ENCODE results near the gene COL5A1.

COL5A1 gene

GRCh38 chr9:134625361-134626068 is 16.1 kb upstream of the COL5A1 start:
- no peak for DNase-seq (ENCODE audit: low read depth in 3 of 3)

GRCh38 chr9:134626069-134626423 is 15.6 kb upstream of the COL5A1 start:
- no peak for DNase-seq (ENCODE audit: low read depth in 3 of 3)

- no peak for DNase-seq (ENCODE audit: low read depth in 3 of 3)
Observed at GRCh38 chr9:134626571-134627416, 14.8 kb upstream of the COL5A1 start.

GRCh38 chr9:134627417-134628353 is 13.9 kb upstream of the COL5A1 start:
- DNase-seq (ENCODE audit: low read depth in 3 of 3) = no peak

GRCh38 chr9:134628354-134628736 is 13.3 kb upstream of the COL5A1 start:
- DNase-seq (ENCODE audit: low read depth in 3 of 3) = no peak

- DNase-seq (ENCODE audit: low read depth in 3 of 3) = no peak
Observed at GRCh38 chr9:134629061-134629585, 12.5 kb upstream of the COL5A1 start.

- DNase-seq (ENCODE audit: low read depth in 3 of 3) = no peak
Observed at GRCh38 chr9:134629586-134630392, 11.8 kb upstream of the COL5A1 start.

- DNase-seq (ENCODE audit: low read depth in 3 of 3) = no peak
Observed at GRCh38 chr9:134630393-134630790, 11.2 kb upstream of the COL5A1 start.

GRCh38 chr9:134630861-134631260 is 10.7 kb upstream of the COL5A1 start:
- DNase-seq (ENCODE audit: low read depth in 3 of 3) = no peak

GRCh38 chr9:134631881-134632280 is 9.7 kb upstream of the COL5A1 start:
- no peak for DNase-seq (ENCODE audit: low read depth in 3 of 3)

GRCh38 chr9:134632329-134632728 is 9.3 kb upstream of the COL5A1 start:
- no peak for DNase-seq (ENCODE audit: low read depth in 3 of 3)

- DNase-seq (ENCODE audit: low read depth in 3 of 3) = no peak
Observed at GRCh38 chr9:134633362-134634142, 8.1 kb upstream of the COL5A1 start.

GRCh38 chr9:134634176-134634575 is 7.4 kb upstream of the COL5A1 start:
- DNase-seq (ENCODE audit: low read depth in 3 of 3) = no peak

- DNase-seq (ENCODE audit: low read depth in 3 of 3) = no peak
Observed at GRCh38 chr9:134634667-134635230, 6.9 kb upstream of the COL5A1 start.

GRCh38 chr9:134635351-134636148 is 6.1 kb upstream of the COL5A1 start:
- DNase-seq (ENCODE audit: low read depth in 3 of 3) = no peak

- DNase-seq (ENCODE audit: low read depth in 3 of 3) = no peak
Observed at GRCh38 chr9:134636149-134636507, 5.5 kb upstream of the COL5A1 start.

- DNase-seq (ENCODE audit: low read depth in 3 of 3) = no peak
Observed at GRCh38 chr9:134637241-134637640, 4.4 kb upstream of the COL5A1 start.

- DNase-seq (ENCODE audit: low read depth in 3 of 3) = no peak
Observed at GRCh38 chr9:134637696-134638501, 3.7 kb upstream of the COL5A1 start.

Measured in stimulated activated CD4-positive, alpha-beta T cell treated with anti-CD3 and anti-CD28 coated beads, TNF-alpha, amount 100 ng/mL, for 4 hours (primary cell).